ENCODE measurements around the gene GJB3.
"Not testable (repeated sequence)": the region's sequence is repeated elsewhere in the genome, so short reads cannot be mapped to it uniquely, and the experiment has no call there.

GJB3 gene

DNA sequence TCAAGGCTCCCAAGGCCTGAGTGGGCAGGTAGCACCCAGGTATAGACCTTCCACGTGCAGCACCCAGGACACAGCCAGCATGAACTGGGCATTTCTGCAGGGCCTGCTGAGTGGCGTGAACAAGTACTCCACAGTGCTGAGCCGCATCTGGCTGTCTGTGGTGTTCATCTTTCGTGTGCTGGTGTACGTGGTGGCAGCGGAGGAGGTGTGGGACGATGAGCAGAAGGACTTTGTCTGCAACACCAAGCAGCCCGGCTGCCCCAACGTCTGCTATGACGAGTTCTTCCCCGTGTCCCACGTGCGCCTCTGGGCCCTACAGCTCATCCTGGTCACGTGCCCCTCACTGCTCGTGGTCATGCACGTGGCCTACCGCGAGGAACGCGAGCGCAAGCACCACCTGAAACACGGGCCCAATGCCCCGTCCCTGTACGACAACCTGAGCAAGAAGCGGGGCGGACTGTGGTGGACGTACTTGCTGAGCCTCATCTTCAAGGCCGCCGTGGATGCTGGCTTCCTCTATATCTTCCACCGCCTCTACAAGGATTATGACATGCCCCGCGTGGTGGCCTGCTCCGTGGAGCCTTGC lies 19.7 kb upstream of the GJB3 start:
- no peak for DNase-seq (ENCODE audit: low read depth)

DNA sequence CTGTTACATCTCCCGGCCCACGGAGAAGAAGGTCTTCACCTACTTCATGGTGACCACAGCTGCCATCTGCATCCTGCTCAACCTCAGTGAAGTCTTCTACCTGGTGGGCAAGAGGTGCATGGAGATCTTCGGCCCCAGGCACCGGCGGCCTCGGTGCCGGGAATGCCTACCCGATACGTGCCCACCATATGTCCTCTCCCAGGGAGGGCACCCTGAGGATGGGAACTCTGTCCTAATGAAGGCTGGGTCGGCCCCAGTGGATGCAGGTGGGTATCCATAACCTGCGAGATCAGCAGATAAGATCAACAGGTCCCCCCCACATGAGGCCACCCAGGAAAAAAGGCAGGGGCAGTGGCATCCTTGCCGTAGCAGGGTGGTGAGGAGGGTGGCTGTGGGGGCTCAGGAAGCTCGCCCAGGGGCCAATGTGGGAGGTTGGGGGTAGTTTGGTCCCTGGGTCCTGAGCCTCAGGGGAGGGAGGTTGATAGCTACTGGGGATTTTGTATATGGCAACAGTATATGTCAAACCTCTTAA lies 19.2 kb upstream of the GJB3 start:
- DNase-seq (ENCODE audit: low read depth), result no peak

DNA sequence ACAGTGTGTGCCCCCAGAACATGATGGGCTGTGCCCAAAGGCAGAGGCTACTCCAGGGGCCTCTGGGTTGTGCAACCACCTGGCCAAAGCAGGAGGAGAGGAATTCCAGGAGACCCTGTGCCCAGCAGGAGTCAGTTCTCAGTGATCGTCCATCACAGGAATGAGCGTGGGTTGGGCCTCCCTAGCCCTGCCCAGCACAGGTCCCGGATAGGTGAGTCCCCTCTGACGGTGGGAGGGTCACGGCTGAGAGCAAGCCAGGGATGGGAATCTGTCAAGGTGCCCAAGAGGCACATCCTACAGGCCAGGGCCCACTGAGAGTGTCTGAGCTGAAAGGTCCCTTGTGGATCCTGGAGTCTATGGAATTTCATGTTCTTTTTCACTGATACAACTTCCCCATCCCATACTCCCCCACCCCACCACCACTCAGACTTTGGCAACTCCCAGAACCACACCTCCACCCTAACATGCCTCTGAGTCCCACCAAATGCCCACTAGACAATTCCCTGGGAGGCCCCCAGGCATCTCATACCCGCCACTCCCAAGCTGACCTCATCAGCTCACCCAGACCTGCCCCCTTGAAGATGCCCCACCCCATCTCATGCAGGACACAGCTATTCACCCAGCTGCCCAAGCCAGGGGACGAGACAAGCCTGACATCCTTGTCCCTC lies 18.4 kb upstream of the GJB3 start:
- no peak for DNase-seq (ENCODE audit: low read depth)

DNA sequence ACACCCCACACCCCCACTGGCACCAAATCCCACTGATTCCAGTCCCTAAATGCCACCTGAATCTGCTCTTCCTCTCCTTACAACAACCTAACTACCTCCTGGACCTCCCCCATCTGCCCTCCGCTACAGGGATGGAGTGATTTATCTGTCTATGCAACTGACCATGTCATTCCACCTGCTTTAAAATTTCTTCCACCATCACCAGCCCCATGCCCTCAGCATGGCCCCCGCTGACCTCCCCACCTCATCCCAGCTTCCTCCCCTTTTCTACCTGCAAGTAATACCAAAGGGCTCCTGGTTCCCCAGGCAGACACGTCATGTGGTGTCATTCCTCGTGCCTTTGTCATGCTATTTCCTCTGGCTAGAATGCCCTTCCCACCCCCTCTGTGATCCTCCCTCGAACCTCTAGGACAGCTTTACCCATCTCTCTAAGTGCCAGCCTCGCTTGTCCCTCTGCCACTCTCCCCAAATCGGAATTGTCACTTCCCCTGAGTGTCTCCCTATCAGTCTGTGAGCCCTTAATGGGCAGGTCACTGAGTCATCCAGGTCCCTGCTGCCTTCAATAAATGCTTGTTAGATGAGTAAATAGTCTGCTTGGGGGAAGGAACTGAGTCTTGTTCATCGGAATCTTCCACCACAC lies 17.8 kb upstream of the GJB3 start:
- no peak for DNase-seq (ENCODE audit: low read depth)

DNA sequence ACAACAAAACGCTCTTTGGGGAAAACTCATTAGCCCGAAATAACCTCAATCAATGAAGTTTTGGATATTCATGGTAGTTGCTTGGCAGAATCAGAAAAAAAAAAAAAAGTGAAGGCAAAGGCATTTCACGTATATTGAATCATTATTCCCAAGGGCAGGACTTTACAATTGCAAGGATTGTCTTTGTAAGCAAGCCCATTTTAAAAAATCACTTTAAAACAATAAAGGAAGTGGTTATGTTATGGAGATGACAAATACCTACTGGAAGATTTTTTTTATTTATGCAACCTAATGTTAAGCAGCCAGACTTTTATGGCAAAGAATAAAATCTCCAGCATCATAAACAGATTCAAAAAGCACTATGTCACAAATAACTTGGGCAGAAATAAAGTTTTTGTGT lies 12.2 kb upstream of the GJB3 start:
- no peak for DNase-seq (ENCODE audit: low read depth)

DNA sequence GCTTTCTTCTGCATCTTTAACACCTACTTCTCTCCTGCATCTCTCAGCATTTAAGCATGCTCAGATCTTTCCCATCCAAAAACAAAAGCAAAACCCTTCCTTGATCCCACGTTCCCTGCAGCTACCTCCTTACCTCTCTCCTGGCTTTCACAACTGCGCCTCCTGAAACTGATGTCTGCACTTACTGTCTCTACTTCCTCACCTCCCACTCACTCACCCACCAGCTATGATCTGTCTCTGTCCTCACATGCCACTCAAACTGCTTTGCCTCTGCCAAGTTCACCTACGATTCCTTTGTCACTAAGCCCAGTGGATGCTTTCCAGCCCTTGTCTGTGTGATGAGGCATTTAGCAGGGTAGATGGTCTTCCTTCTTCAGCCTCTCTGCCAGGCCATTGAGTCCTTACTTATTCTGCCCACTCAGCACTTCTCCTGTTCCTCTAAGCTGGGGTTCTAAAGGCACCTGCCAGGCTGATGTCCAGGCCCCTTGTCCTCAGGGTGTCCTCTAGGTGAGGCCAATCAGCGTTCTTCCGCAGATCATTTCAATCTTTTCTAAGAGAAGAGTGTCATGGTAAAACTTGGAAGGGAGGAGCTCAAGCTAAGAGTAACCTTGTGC lies 10.0 kb upstream of the GJB3 start:
- no peak for DNase-seq (ENCODE audit: low read depth)

DNA sequence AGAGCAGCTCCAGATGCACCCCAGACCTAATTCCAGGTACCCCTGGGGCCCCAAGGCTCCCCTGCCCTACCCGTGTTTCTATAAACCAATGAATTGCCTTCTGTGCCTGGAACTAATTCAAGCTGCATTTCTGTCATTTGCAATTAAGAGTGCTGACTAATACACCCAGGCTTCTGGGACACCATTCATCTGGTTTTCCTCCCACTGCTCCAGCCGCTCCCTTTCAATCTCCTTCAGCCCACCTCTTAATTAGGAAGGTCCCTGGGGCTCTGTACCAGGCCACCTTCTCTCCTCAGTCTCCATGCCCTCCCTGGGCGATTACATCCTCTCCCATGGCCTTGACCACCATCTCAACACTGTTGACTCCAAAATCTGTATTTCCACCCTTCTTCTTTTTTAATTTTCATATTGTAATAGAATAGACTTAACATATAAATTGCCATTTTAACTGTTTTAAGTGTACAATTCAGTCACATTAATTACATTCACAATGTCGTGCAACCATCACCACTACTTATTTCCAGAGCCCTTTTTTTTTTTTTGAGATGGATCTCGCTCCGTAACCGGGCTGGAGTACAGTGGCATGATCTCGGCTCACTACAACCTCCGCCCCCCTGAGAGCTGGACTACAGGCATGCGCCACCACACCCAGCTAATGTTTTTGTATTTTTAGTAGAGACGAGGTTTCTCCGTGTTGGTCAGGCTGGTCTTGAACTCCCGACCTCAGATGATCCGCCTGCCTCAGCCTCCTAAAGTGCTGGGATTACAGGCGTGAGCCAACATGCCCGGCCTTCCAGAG lies 9.2 kb upstream of the GJB3 start:
- no peak for DNase-seq (ENCODE audit: low read depth)

DNA sequence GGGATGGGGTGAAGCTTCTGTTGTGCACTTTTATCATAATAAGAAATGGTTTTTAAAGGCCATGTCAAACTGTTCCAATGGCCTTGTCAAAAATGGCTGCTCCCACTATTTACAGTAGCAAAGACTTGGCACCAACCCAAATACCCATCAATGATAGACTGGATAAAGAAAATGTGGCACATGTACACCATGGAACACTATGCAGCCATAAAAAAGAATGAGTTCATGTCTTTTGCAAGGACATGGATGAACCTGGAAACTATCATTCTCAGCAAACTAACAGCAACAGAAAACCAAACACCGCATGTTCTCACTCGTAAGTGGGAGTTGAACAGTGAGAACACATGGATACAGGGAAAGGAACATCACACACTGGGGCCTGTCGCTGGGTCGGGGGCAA lies 7.9 kb upstream of the GJB3 start:
- DNase-seq (ENCODE audit: low read depth), result not testable (repeated sequence)

DNA sequence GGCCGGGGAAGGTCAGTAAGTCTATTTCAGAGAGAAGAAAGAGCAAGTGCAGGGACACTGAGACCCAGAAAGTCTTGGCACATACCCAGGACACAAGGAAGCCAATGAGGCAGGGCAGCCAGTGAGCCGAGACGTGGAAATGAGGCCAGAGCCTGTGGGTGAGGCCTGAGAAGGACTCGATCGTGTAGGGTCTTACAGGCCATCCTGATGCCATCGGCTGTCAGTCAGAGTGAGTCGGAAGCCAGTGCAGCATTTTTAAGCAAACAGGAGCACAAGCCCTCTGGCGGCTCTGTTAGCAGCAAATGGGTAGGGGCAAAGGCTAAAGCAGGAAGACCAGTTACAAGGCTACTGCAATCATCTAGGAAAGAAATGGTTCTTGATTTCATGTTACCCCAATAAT lies 6.1 kb upstream of the GJB3 start:
- DNase-seq (ENCODE audit: low read depth), result no peak

DNA sequence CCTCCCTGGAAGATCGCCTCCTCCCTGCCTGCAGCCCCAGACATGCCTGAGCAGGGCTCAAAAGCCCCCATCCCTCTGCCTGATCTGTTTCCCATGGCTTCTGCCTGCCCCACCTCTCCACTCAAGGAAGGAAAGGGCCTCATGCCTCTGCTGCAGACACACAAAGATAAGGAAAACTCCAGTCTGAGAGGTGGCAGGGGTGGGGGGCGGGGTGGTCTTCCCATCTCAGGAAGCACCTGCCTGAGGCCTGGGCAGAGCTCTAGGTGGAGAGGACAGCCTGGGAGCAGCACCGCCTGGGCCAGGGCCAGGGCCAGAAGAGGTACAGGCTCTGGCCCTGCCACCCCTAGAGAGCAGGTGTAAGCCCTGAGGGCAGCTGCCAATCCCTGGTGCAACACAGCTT lies 4.1 kb upstream of the GJB3 start:
- DNase-seq (ENCODE audit: low read depth), result no peak

DNA sequence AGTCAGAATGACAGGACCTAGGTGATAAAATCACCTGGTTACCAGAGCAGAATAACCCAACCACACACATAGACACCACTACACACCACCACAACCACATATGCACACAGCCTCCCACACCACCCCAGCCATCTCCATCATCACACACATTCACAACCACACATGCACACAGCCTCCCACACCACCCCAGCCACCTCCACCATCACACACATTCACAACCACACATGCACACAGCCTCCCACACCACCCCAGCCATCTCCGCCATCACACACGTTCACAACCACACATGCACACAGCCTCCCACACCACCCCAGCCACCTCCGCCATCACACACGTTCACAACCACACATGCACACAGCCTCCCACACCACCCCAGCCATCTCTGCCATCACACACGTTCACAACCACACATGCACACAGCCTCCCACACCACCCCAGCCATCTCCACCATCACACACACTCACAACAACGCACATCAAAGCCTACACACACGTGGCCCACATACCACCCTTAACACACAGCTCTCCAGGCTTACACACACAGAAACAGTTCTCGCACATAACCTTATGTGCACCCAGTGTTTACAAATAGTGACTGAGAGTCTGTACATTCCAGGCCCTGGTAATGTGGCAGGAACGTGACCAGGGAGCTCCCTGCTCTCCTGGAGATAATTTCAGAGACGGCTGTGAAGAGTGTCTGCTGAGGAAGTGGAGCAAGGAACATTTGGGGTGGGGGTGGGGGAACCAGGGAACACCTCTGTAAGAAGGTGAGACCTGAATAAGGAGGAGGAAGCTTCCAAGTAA lies 3.3 kb upstream of the GJB3 start:
- DNase-seq (ENCODE audit: low read depth), result no peak

DNA sequence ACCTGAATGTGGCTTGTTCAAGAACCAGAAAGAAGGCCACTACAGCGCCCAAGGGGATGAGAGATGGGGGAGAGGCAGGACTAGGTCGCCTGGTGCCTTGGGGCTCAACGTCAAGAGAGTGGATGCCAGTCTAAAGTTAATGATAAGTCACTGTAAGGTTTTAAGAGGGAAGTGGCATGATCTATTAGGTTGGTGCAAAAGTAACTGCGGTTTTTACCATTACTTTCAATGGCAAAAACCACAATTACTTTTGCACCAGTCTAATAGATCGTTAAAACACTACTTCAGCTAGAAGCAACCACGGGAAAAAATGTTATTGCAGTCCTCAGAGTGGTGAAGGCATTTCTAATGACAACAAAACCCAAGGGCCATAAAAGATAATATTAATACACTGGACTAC lies 2.6 kb upstream of the GJB3 start:
- DNase-seq (ENCODE audit: low read depth), result no peak

DNA sequence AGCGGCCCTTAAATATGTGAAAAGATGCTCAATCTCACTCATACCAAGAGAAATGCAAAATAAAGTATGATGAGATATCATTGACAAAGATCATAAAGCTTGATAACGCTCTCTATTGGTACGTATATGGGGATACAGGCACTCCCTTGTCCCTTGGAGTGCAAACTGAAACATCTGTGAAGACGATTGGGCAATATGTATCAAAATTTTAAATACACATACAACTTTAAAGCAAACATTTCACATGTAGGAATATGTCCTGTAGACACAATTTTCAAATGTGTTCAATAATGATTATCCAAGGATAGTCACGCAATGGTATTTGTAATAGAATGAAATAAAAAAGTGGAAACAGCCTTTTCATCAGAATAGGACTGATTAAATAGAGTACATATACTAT lies 2.0 kb upstream of the GJB3 start:
- no peak for DNase-seq (ENCODE audit: low read depth)

DNA sequence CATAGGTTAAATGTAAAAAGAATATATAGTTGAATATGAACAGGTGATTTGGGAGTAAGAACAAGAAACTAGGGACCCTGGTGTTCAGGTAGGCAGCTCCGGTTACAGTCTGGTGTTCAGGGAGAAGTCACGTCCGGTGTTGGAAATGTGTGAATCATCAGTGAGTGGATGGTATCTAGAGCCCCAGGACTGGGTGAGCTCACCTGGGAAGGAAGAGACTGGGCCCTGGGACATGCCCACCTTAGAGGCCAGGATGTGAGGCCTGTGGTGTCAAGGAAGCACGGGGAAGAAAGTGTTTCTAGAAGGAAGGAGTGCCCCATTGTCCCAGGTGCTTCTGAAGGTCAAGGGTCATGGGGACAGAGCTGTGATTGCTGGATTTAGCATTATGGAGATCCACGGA lies 1.5 kb upstream of the GJB3 start:
- DNase-seq (ENCODE audit: low read depth), result no peak

DNA sequence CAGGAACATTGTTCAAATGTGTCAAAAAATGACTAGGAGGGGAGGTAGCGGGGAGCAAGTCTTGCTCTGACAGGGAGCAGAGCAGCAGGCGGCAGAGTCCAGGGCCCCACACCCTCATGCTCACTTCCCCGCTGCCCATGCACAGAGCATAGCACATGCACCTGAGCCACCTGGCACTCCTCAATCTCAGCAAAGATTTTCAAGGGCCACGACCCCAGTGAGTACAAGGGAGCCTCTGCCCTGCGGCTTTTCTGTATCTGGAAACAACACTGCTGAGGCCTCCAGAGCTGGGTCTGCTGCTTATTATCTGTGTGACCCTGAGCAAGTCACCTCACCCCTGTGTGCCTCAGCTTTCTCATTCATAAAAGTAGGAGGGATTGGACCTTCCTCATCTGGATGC lies 1.1 kb upstream of the GJB3 start:
- no peak for DNase-seq (ENCODE audit: low read depth)

DNA sequence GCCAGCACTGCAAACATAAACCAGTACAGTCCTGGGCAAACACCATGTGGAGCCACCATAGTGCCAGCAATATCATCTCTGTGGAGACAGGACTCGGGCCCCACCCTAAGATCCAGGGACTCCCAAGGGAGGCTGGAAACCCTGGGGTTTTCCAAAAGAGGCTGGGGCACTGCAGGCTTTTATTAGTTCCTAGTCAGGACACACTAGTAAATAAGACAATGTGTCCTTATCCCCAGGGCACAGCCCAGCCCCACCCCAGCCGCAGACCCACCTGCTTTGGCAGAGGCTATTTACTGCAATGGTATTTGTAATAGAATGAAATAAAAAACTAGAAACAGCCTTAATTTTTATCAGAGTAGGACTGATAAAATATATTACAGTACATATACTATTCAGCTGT lies 486 bp upstream of the GJB3 start:
- DNase-seq (ENCODE audit: low read depth), result no peak

DNA sequence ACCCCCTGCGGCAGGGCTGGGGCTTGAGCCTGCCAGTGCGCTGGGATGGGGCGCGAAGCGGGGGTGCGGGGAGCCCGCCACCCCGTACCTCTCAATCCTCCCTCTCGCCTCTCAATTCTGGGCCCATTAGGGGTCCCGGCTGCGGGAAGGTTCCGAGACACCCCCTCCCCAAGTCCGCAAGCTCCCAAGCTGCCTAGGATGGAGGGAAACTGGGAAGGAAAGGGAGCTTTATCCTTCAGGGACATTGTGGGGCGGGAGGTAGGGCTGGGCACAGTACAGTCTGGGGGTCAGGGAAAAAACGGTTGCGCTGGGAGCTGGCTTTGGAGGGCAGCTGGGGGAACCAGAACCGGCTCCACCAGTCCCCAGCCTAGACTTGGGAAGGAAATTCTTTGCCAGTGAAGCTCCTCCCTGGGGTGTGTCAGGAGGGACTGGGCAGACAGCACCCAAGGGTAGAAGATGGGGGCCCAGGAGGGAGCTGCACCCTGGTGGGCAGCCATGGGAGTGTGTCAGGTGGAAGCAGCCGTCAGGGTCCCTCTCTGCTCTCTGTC lies 904 bp downstream of the GJB3 start:
- DNase-seq (ENCODE audit: low read depth), result no peak

DNA sequence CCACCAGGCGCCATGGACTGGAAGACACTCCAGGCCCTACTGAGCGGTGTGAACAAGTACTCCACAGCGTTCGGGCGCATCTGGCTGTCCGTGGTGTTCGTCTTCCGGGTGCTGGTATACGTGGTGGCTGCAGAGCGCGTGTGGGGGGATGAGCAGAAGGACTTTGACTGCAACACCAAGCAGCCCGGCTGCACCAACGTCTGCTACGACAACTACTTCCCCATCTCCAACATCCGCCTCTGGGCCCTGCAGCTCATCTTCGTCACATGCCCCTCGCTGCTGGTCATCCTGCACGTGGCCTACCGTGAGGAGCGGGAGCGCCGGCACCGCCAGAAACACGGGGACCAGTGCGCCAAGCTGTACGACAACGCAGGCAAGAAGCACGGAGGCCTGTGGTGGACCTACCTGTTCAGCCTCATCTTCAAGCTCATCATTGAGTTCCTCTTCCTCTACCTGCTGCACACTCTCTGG lies 3.8 kb downstream of the GJB3 start:
- no peak for DNase-seq (ENCODE audit: low read depth)

DNA sequence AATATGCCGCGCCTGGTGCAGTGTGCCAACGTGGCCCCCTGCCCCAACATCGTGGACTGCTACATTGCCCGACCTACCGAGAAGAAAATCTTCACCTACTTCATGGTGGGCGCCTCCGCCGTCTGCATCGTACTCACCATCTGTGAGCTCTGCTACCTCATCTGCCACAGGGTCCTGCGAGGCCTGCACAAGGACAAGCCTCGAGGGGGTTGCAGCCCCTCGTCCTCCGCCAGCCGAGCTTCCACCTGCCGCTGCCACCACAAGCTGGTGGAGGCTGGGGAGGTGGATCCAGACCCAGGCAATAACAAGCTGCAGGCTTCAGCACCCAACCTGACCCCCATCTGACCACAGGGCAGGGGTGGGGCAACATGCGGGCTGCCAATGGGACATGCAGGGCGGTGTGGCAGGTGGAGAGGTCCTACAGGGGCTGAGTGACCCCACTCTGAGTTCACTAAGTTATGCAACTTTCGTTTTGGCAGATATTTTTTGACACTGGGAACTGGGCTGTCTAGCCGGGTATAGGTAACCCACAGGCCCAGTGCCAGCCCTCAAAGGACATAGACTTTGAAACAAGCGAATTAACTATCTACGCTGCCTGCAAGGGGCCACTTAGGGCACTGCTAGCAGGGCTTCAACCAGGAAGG lies 4.3 kb downstream of the GJB3 start:
- no peak for DNase-seq (ENCODE audit: low read depth)

DNA sequence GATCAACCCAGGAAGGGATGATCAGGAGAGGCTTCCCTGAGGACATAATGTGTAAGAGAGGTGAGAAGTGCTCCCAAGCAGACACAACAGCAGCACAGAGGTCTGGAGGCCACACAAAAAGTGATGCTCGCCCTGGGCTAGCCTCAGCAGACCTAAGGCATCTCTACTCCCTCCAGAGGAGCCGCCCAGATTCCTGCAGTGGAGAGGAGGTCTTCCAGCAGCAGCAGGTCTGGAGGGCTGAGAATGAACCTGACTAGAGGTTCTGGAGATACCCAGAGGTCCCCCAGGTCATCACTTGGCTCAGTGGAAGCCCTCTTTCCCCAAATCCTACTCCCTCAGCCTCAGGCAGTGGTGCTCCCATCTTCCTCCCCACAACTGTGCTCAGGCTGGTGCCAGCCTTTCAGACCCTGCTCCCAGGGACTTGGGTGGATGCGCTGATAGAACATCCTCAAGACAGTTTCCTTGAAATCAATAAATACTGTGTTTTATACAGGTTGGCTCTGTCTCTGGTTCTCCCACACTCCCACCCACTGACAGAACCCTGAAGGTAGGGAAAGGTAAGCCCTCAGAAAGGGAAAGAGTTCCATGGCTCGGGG lies 5.0 kb downstream of the GJB3 start:
- DNase-seq (ENCODE audit: low read depth), result no peak
